IMR-90 (cell line): ENCODE data around the gene TICAM2.

Source experiments
- BHLHE40 ChIP-seq: fragments of 150-350 bp; IDR thresholded peaks from 2 replicates; pipeline ENCODE4 v1.6.1; 2016; ENCODE audit warnings: mild to moderate bottlenecking, low read depth, low read length
- ELK1 ChIP-seq: fragments of 150-350 bp; IDR thresholded peaks from 2 replicates; pipeline ENCODE4 v1.6.1; 2016; ENCODE audit warnings: low read depth, mild to moderate bottlenecking, low read length, moderate library complexity, borderline replicate concordance
- FOS ChIP-seq: fragments of 150-350 bp; IDR thresholded peaks from 2 replicates; pipeline ENCODE4 v1.6.1; 2016; ENCODE audit warnings: low read depth, low read length
- POLR2A ChIP-seq: IDR thresholded peaks from 2 replicates; pipeline ENCODE4 v1.6.1; 2012; ENCODE audit warnings: mild to moderate bottlenecking, low read depth, low read length
- RAD21 ChIP-seq: IDR thresholded peaks from 2 replicates; pipeline ENCODE4 v1.6.1; 2012; ENCODE audit warnings: low read length, improper control_type of control experiment
- RFX5 ChIP-seq: IDR thresholded peaks from 2 replicates; pipeline ENCODE4 v1.8.0; 2012; ENCODE audit warnings: low read depth, mild to moderate bottlenecking, low read length, moderate library complexity
- SMC3 ChIP-seq: fragments of 150-350 bp; IDR thresholded peaks from 2 replicates; pipeline ENCODE4 v1.6.1; 2016; ENCODE audit warnings: low read depth, mild to moderate bottlenecking, antibody characterized with exemption, low read length, moderate library complexity
- TF ChIP-seq, protein P1 (sequence below): conservative IDR thresholded peaks from 2 replicates; pipeline ENCODE4 v1.5.1; 2012; ENCODE audit warnings: mild to moderate bottlenecking, low read depth, low read length, improper control_type of control experiment
- TF ChIP-seq, protein P2 (sequence below): fragments of 150-350 bp; IDR thresholded peaks from 2 replicates; pipeline ENCODE4 v1.6.1; 2017; ENCODE audit warnings: mild to moderate bottlenecking, antibody characterized with exemption, low read length, low read depth

DNA sequence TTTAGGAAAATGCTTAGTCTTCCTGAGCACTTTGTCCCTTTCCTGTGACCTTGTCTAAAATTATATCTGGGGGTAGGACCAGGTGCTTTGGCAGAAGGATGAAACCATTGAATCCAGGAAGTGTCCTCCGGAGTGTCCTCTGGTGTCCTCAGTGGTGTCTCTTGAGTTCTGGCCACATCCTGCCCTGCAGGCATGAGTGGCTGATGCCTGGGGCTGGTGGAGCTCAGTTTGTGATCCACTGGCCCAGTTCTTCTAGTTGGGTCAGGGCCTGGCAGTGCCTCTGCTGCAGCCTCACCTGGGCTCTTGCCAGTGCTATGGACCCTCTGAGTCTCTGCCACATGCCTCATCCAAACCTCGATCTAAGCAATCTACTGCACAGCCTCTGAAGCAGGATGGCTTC lies 38.0 kb upstream of the TICAM2 start:
- TF ChIP-seq POLR2A (no peak), RAD21 (no peak), BHLHE40 (no peak), SMC3 (no peak), RFX5 (no peak), ELK1 (no peak), FOS (no peak)
- TF ChIP-seq, protein P1, sequence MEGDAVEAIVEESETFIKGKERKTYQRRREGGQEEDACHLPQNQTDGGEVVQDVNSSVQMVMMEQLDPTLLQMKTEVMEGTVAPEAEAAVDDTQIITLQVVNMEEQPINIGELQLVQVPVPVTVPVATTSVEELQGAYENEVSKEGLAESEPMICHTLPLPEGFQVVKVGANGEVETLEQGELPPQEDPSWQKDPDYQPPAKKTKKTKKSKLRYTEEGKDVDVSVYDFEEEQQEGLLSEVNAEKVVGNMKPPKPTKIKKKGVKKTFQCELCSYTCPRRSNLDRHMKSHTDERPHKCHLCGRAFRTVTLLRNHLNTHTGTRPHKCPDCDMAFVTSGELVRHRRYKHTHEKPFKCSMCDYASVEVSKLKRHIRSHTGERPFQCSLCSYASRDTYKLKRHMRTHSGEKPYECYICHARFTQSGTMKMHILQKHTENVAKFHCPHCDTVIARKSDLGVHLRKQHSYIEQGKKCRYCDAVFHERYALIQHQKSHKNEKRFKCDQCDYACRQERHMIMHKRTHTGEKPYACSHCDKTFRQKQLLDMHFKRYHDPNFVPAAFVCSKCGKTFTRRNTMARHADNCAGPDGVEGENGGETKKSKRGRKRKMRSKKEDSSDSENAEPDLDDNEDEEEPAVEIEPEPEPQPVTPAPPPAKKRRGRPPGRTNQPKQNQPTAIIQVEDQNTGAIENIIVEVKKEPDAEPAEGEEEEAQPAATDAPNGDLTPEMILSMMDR: no peak
- TF ChIP-seq, protein P2, sequence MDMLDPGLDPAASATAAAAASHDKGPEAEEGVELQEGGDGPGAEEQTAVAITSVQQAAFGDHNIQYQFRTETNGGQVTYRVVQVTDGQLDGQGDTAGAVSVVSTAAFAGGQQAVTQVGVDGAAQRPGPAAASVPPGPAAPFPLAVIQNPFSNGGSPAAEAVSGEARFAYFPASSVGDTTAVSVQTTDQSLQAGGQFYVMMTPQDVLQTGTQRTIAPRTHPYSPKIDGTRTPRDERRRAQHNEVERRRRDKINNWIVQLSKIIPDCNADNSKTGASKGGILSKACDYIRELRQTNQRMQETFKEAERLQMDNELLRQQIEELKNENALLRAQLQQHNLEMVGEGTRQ: no peak
